Measurements from ENCODE around the gene SH3PXD2B.

The SH3PXD2B gene

DNA sequence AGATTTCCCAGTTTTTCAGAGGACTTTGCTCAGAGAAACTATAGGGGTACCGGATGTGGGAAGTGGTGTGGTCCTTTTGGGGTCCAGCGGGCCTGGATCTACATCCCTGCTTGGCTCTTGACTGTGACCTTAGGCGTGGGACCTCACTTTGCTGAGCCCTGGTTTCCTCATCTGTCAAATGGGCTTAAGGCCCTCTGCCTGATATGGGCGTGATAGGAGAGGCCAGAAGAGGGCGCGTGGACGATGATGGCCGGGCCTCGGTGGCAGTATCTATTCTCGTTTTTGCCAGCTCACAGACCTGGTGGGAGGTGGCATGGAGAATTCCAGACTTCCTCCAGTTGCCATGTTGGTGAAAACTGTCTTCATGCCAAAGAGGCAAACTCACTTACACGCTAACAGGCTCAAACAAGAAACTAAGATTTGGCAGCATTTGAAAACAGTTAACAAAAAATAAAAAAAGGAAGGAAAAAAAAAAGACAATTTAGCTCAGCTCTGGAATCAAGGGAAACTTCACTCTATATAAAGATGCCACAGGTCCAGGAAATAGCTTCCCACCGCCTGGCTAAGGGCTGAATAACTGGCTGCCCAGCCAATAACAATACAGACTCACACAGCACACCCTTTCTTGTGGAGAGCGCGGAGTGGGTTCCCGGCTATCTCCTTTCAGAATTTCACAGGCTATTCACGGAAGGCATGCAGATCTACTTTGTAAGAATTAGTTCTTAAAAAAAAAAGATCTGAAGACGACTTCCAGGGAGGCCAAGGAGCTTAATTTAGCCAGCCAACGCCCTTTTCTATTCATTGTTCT, 1.7 kb downstream of the SH3PXD2B start:
- DNase-seq, result peak; percentile 31

DNA sequence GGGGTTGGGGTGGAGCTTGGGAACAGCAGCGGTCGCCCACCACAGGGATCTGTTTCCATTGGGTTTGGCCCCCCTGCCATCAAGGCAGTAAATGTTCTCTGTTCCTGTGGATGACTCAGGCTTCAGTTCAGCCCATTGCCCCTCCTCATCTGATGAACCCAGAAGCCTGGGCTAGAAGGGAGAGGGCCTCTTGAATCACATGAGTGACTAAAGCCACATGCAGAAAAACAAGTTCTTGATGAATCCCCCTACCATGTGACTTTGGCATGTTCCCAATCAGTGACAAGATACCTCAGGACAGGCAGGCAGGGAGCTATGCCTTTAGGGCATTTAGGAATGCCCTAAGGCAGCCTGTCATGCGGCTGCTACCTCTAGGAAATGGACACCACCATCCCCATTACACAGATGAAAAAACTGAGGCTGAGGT, 2.5 kb downstream of the SH3PXD2B start:
- peak; percentile 65 for DNase-seq

DNA sequence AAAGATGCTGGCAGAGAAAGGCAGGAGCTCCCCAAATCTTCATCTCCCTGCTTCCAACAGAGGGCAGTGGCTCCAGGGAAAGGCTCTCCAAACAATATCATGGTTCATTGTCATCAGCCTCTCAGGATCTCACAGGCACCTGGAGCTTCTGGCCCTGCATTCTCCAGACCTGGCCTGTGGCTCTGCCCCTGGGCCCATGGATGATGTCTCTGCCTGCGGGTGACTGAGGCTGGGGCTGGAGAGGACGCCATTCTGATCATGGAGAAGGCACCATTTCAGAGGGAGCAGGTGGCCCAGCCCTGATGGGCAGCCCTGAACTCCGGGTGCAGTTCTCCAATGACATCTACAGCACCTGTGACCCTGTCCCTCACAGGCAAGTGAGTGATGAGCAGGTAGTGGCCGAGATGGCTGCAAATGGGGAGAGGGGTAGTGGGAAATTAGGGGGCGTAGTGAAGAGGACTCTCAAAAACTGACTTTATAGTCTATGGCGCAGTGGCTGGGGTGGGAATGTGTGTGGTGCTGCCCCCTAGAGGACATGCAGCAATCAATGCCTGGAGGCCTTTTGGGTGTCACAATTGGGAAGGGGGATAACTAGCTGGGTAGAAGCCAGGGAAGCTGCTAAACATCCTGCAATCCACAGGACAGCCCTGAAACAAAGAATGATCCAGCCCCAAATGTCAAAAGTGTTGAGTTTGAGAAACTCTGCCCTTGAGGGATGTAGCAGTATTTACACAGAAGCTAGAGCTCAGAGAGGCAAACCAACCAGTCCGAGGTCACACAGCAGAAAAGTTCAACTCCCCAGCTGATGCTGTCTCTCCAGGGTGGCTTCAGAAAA, 3.2 kb downstream of the SH3PXD2B start:
- peak; percentile 71 for DNase-seq

DNA sequence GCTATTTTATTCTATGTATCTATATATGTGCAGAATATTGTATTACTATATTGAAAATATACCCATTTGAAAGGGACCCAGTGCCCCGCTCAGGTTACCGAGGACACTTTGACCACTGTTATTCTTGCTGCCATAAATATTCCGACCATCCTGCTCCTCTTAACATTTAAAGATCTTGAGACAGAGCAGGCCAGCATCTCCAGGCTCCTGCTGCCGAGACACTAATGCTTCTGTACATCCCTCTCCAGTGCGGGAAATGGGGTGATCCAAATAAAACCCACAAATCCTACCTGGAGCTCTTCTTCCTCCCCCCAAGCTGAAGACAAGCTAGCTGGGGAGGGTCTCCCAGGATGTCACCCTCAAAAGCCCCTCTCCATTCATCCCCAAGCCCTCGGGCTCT, 3.9 kb downstream of the SH3PXD2B start:
- no peak for DNase-seq

DNA sequence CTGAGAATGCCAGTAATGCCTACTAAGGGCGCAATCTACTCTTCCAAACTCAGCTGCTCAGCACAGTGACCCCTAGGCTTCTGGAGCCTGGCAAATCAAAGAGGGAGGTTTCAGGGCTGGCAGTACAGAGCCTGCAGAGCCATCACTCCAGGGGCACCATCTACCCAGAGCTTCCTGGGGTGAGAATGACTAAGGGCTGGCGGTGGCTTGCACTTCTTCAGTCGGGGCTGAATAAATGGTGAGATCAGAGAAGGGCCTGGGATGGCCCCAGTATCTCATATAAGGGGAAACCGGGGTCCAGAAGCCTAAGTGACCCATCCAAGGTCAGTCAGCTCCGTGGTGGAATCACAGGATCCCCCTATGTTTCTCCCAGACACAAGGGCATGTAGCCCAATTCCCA, 5.3 kb downstream of the SH3PXD2B start:
- DNase-seq, result no peak

DNA sequence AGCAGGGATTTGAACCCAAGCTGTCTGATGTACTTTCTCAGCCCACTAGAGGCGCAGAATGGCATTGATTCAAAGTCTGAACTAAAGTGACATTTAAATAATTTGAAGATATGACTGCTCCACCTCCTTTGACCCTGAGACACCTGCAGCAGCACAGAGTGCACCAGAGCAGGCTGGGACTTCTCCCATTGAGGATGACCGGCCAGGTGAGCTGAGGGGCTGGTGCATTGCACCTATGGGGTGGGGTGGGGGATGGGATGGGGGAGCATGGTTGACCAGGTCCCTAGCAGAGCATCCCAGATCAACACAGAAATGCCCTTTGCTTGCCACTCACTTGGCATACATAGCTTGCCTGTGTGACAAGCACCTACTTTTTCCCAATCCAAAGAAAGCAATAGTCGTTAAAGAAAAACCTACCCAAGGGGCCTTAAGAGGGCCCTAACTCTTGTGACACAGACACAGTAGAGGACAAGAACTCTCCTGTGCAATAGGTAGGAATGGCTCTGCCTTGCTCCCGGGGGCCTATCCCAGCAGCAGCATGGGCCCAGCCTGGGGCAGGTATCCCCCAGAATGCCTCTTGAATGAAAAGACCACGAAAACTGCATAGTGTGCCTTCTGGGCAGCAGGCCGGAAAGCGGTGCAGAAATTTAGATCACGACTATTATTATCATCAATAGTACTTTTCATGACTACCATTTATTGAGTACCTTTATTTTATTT, 6.5 kb downstream of the SH3PXD2B start:
- DNase-seq, result no peak

DNA sequence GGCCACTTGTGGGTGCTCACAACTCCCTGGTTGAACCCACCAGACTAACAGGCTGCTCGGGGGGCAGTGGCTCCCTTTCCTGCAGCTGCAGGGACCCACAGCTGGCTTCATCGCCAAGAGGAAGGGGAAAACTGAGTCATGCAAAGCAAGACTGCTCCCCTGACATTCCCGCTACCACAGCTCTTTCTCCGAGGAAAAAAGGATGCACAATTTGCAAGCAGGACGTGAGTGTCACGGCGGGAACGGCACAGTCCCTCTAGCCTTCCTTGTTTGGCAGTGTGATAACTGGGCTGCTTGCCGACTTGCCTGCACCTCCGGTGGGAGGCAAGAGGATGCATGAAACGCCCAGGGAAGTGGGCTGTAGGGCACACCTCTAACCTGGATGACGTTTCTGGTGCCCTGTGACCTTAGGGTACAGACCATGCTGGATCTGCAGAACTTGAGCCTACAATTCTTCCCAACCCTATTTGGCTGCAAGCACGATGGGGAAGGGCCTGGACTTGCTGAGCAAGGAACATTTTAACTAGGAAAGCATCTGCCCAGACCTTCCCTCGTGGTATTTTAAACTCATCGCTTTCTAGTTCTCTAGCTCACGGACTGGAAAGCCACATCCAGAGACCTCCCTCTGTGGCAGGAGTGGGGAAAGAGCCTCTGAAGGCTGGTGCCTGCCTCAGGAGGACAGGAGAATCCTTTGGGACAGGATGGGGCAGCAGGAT, 7.8 kb downstream of the SH3PXD2B start:
- DNase-seq, result no peak

DNA sequence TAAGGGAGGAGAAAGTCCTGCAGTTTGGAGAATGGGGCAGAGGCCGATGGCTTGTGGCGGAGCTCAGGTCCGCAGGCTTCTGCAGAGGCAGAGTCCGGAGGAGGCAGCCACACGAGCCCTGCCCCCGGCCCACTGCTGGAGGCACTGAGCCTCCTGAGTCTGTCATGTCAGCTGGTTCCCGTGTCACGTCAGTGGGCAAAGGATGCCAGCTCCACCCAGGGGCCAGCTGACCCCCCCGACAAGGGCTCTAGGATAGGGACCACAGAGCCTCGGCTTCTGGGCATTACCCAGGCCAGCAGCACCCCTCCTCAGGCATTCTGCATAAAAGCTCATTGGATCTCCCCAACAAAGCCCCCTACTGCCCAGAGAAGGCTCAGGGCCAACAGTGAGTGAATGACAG, 8.5 kb downstream of the SH3PXD2B start:
- DNase-seq, result no peak

DNA sequence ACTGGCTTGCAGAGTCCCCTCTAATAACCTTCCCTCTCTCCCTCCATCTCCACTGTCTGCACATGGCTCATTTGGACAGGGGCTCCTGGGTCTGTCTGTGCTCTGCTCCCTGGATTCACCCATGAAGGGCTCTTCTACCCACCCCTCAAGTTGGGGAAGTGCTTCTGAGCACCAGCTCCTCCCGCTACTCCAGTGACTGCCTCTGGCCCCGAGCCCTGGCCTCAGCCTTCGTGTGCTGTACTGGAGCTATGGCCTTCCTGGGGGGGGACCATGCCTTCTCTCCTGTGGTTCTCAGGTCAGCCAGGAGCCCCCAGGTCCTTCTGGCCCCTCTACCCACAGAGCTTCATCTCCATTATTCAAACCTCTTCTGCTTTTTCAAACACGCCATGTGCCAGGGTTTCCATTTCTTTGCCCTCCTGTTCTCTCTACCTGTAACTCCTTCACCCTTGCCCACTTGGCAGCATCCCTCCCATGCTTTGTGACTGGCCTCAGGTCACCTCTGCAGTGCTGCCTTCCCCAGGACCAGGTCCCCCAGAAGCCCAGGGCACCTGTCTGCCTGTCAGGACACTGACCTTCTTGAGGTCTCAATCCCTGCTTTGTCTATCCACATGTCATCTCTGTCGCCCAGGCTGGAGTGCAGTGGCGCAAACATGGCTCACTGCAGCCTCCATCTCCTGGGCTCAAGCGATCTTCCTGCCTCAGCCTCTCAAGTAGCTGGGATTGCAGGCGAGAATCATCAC, 9.5 kb downstream of the SH3PXD2B start:
- DNase-seq, result no peak

DNA sequence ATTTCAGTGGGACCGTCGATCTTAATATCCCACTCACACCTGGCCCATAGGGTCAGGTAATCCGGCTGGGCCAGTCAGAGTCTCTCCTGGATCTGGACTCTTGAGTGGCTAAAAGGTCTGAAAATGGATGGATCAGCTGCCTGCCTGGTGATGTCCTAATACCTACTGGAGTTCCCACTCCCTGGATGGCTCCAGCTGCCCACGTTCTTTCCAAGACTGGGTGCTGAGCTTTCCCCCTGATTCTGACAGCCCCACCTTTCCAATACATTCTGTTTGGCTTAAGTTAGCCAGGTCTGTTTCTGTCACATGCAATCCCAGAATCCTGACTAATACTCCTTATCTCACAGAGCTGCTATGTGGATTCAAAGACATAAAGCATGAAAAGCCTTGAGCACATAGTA, 10.2 kb downstream of the SH3PXD2B start:
- DNase-seq, result no peak

DNA sequence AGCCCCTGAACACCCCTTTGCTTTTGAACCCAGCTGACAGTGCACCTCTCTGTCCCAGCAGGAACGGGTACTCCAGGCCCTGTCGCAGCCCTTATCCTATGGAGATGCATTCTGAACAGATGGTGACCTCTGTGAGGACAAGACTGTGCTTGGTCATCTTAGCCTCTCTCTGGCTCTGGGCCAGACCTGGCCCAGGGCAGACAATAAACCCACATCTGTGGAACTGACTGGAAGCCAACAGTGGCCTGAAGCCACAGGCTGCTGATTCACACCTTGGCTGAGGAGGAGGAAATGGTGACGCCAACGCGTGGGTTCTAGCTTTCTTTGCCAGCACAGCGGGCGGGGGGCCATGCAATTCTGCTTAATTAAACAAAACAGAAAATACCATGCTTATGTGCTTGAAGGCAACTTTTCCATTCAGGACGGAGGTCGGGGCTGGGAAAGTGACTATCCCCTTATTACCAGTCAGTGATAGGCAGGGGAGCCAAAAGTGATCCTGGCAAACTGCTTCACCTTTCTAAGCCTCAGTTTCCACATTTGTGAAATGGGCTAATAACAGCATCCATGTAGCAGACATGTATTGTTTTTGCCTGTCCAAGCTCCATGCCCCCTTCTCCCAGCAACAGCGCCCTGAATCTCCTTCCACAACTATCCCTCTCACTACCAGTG, 10.8 kb downstream of the SH3PXD2B start:
- peak; percentile 62 for DNase-seq

DNA sequence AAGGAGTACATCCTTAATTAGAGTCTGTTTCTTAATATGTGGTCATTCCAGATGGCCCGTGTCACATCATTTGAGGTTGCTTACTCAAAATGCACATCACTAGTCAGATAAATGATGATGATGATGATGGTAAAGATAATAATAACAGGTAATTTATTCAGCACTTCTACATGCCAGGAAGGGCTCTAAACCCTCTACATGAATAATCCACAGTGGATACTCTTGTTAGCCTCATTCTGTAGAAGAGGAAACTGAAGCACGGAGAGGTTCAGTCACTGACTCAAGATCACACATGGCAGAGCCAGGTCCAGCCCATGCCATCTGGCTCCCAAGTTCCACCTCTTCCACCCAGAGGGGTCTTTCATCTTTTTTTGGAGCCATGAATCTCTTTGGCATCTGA, 11.7 kb downstream of the SH3PXD2B start:
- no peak for DNase-seq

DNA sequence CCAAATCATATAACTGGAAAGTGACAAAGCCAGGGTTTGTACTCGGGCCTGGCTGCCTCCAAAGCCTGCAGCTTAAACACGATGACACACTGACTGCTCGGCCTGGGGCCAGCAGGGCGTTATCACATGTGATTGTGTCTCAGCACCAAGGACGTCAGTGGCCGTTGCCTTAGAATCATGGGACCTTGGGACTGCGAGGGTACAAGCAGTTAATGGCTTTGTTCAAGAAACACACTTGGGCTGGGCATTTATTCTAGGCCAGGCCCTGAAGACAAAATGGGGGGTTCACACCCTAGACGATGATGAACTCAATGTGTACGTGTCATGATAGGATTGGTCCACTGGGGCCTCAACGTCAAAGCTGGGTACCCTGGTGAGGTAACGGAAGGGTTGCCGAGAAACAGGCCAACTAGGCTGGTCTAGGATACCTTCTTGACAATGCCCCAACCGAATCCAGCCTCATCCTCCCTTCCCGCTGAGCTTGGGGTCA, 13.0 kb downstream of the SH3PXD2B start:
- no peak for DNase-seq

DNA sequence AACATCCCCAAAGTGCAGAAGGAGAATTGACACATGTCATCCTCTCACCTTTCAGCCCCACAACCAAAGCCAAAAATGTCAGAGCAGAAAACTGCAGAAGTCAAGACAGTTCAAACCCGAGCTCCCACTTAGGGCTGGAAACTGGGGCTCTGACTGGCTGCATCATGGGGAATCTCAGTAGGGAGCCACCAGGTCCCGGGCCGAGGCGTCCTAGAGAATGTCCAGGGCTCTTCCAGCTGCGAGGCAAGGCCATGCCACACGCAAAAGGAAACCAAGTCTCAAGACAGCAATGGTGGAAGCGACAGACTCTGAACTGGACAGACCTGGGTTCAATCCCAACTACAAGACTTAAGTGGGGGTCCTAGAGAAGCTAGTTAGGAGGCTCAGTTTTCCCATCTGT, 13.8 kb downstream of the SH3PXD2B start:
- DNase-seq, result no peak

DNA sequence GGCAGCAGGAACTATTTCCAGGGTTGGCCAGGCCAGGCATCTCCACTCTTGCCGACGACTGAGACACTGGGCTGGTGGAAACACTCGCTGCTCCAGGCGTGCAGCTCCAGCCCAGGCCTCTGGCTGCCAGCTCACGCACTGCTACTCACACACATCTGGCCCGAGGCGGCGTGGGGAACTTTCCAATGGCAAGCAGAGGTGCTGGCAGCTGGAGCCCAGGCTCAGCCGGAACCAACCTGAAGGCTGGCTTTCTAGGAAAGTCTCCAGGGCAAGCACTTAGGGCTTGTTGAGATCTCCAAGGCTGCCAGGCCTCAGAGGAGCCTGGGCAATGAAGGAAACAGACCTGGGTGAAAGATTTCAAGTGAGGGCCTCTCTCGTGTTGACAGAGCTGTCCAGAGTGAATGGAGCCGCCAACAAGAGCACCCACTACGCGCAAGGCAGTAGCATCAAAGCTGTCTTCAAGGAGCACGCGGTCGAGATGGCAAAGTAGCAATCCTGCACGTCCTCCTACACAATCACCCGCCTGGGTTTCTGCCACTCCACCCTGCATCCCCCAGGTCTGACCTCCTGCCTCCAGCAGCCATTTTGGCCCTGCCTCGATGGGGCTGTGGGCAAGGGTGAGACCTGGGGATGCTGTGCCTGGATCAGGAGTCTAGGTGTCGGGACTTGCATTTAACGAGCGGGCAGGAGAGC, 14.4 kb downstream of the SH3PXD2B start:
- DNase-seq, result no peak

DNA sequence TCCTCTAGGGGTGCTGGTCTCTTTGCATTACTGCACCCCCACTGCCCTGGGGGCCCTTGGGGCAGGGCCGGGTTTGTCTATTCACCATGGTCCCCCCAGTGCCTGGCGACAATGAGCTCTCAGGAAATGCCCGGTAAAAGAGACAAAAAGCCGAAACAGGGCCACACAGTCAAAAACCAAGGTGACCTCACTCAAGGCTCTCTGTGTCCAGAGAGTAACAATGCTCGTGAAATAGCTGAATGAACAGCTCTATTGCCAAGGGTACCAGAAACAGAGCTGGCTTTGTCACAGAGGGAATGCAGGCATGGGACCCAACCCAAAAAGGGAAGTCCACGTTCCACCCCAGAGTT, 16.0 kb downstream of the SH3PXD2B start:
- DNase-seq, result peak; percentile 22

DNA sequence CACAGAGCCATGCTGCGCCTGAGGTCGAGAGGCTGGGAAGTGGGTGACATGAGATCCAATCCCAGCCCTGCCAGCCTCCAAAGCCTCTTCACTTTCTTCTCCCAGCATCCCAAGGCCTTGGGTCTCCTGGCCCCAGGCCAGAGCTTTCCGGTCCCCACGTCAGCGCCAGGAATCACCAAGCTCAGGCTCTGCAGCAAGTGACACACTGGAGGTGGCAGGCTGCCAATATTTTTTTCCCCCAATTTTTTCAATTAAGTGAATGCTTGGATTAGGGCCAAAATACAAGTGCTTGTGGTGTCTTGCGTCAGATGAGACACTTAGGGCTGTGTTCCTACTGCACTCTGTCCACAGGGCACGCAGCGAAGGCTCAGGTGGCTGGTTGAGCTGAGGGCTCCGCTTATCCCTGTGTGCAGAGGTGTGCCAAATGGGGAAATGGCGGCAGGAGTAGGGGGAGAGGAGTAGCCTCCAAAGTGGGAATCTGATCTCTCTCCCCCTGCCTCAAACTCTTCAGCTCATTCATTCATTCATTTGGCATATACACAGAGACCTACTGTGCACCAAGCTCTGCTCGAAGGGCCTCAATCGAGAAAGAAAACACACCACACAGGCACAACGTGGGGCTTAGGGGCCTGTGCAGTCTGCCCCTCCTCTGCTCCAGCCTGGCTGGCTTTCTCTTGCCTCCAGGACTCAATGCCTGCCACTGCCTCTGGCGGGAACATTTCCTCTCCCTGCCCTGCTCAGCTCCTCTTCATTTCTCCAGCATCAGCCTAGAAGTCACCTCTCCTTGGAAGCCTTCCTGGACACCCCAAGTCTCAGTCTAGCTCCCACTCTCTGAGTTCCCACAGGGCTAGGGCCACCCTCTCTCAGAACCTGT, 16.6 kb downstream of the SH3PXD2B start:
- peak; percentile 98 for DNase-seq

DNA sequence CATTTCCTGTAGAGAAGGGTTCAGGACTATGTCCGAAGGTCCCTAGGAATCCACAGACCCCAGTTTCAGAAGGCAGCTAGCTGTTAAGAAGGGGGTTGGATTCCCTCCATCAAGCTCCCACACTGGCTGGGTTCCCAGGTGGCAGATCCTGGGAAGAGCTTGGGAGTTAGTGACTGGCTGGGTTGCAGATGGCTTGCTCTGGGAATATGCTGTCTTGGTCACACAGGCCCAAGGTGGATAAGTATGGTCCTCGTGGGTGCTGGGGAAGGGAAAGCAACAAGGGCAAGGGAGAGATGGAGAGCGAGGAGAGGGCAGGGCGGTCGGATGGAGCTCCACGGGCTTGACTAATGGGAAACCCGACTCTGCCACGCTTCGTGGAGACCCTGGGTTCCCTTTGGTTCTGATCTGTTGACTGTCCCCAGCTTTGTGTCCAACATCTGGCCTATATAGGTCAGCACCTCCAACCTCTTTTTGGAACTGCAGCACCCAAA, 17.4 kb downstream of the SH3PXD2B start:
- peak; percentile 46 for DNase-seq

DNA sequence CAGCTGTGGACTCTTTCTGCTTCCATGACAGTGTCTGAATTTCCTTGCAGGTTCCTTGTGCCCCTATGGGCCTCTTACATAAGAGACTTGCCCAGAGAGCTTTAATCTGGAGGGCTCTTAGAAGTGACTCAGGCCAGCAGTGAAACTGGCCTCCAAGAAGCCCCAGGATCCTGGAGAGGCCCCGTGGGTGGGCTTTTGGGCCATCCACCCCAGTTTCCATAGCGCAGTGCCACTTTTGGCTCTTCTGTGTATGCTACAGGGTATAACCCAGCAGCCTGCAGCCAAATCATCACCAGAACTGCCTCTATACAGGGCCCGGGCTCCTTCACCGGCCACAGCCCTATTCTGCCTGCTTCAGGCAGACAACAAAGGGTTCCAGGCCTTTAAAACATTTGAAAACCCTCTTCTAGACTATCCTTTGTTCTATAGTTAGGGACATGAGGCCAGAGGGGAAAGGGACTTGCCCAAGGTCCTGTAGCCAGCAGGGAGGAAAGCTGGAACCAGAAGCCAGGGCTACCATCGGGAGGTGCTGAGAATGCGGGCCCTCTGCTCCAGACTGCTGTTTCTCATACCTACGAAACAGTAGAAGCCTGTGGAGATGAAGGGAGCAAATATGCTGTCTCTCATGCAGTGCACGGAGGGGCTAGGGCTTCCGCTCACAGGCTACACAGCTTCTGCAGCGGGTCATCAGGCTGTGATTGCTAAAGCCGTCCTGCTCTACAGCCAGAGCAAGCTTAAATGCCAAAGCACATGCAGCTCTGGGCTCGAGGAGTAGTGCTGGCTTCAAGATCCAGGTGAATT, 18.0 kb downstream of the SH3PXD2B start:
- no peak for DNase-seq
